ENCODE data around the gene CEACAM1.

- no peak for TF ChIP-seq CTCF (IDR thresholded peaks at IDR 0.05; ENCODE audit: low read depth, low read length)
- no peak for TF ChIP-seq MYC (IDR thresholded peaks at IDR 0.05; ENCODE audit: low read depth, low read length)
Observed at GRCh38 chr19:42538841-42539709, 10.8 kb upstream of the CEACAM1 start.

All from NB4 (cell line).